Adipose tissue (tissue), 3 donors: ENCODE results near the gene ZBTB7C. TPM values are rescaled to one million over a fixed set of nuclear protein-coding genes. Genes with fewer than 3 reads are reported as not detected.
"Not testable (repeated sequence)": the region's sequence is repeated elsewhere in the genome, so short reads cannot be mapped to it uniquely, and the experiment has no call there.

Source experiments
- H3K27ac ChIP-seq: one replicate; pipeline ENCODE4 v1.5.1; 2013; ENCODE audit warnings: low read depth, low read length
- WGBS, 3 donors: extraction: QIAGEN DNeasy Blood & Tissue Kit; methylation state at CpG; one replicate each; pipeline ENCODE4 v1.1.7; 2013; 5-methylcytosine and 5-hydroxymethylcytosine counted together
- polyA plus RNA-seq, 3 donors: library from polyadenylated mRNA; stranded (reverse); fragments of 200-250 nt; gene quantifications; one replicate each; pipeline ENCODE4 v1.2.3, GENCODE V29; 2013
- donor health status: healthy with polysubstance abuse.
- donor health status: Bipolar disorder and iron deficiency.
- donor health status: healthy.

ZBTB7C gene
- polyA plus RNA-seq, 3 donors = 0.53 to 5.6 (median 4.8) TPM

GRCh38 chr18:48294899-48295585 lies 114.1 kb downstream of the ZBTB7C start:
- WGBS, 3 donors = 83 to 92% (median 90%) methylated on average over 12 of the region's 12 CpGs

GRCh38 chr18:48293954-48294898 lies 115.0 kb downstream of the ZBTB7C start:
- no peak overlapping the region for H3K27ac ChIP-seq
- WGBS, 3 donors = 44 to 81% (median 78%) methylated on average over 16 of the region's 16 CpGs

More at GRCh38 chr18:48294899-48295585, 114.1 kb downstream of the ZBTB7C start:
- H3K27ac ChIP-seq = no peak overlapping the region

GRCh38 chr18:48292782-48293424 lies 116.3 kb downstream of the ZBTB7C start:
- 69 to 86% (median 77%) methylated on average over 4 of the region's 4 CpGs for WGBS, 3 donors

GRCh38 chr18:48292229-48292628 lies 117.0 kb downstream of the ZBTB7C start:
- no peak overlapping the region for H3K27ac ChIP-seq
- WGBS, 3 donors = 86 to 93% (median 88%) methylated on average over 4 of the region's 4 CpGs

More at GRCh38 chr18:48292782-48293424, 116.3 kb downstream of the ZBTB7C start:
- H3K27ac ChIP-seq = no peak overlapping the region

- 74 to 86% (median 81%) methylated on average over 13 of the region's 13 CpGs for WGBS, 3 donors
Measured at GRCh38 chr18:48290162-48290926, 118.8 kb downstream of the ZBTB7C start.

GRCh38 chr18:48284743-48285142 lies 124.4 kb downstream of the ZBTB7C start:
- H3K27ac ChIP-seq = no peak overlapping the region
- 90 to 95% (median 94%) methylated on average over 3 of the region's 3 CpGs for WGBS, 3 donors

More at GRCh38 chr18:48290162-48290926, 118.8 kb downstream of the ZBTB7C start:
- H3K27ac ChIP-seq = no peak overlapping the region

DNA sequence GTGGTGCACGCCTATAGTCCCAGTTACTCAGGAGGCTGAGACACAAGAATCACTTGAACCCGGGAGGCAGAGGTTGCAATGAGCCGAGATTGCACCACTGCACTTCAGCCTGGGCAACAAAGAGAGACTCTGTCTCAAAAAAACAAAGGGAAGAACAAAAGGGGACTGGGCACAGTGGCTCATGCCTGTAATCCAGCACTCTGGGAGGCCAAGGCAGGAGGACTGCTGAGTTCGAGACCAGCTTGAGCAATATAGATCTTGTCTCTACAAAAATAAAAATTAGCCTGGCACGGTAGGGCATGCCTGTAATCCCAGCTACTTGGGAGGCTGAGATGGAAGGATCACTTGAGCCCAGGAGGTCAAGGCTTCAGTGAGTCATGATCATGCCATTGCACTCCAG lies 125.2 kb downstream of the ZBTB7C start:
- not testable (repeated sequence) for H3K27ac ChIP-seq
- WGBS, 3 donors = 92 to 96% (median 93%) methylated on average over 5 of the region's 5 CpGs

DNA sequence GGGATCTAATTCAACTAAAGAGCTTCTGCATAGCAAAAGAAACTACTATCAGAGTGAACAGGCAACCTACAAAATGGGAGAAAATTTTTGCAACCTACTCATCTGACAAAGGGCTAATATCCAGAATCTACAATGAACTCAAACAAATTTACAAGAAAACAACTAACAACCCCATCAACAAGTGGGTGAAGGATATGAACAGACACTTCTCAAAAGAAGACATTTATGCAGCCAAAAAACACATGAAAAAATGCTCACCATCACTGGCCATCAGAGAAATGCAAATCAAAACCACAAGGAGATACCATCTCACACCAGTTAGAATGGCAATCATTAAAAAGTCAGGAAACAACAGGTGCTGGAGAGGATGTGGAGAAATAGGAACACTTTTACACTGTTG lies 127.7 kb downstream of the ZBTB7C start:
- H3K27ac ChIP-seq = not testable (repeated sequence)

GRCh38 chr18:48279312-48279711 lies 129.9 kb downstream of the ZBTB7C start:
- WGBS, 3 donors = 62 to 89% (median 63%) methylated on average over 2 of the region's 2 CpGs

DNA sequence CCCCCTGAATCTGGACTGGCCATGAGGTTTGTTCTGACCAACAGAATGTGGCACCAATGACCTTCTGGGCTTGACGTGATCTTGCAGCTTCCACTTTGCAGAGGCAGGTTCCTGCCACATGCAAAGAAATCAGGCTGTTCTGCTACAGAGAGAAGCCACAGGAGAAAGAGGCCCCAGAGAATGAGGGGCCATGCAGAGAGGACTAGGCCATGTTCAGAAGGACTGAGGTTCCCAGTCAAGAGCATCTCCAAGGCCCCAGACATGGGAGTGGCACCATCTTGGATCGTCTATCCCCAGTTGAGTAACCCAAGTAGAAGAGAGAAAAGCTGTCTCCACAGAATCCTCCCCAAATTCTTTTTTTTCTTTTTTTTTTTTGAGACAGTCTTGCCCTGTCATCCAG lies 131.1 kb downstream of the ZBTB7C start:
- no peak overlapping the region for H3K27ac ChIP-seq
- WGBS, 3 donors = 85 to 97% (median 85%) methylated on average over 2 of the region's 2 CpGs

More at GRCh38 chr18:48279312-48279711, 129.9 kb downstream of the ZBTB7C start:
- H3K27ac ChIP-seq = no peak overlapping the region

GRCh38 chr18:48274301-48274700 lies 134.9 kb downstream of the ZBTB7C start:
- 75 to 88% (median 76%) methylated on average over 1 of the region's 1 CpG for WGBS, 3 donors
- H3K27ac ChIP-seq = no peak overlapping the region

DNA sequence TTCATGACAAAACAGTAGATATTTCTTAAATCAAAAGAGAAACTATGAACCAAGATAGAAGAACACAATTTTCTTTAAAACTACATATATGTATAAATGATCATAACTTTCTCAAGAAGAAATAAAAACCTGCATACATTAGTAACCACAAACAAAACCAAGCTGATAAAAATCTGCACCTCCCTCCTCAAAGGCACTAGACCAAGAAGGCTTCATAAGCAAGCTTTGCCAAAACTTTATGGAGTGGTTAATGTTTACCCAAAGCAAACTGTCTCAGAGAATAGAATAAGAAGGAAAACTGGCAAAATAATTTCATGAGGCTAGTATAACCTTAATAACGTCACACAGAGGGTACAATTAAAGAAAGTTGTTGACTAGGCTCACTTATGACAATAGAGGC lies 138.3 kb downstream of the ZBTB7C start:
- WGBS, 3 donors = 31 to 88% (median 75%) methylated on average over 1 of the region's 1 CpG

DNA sequence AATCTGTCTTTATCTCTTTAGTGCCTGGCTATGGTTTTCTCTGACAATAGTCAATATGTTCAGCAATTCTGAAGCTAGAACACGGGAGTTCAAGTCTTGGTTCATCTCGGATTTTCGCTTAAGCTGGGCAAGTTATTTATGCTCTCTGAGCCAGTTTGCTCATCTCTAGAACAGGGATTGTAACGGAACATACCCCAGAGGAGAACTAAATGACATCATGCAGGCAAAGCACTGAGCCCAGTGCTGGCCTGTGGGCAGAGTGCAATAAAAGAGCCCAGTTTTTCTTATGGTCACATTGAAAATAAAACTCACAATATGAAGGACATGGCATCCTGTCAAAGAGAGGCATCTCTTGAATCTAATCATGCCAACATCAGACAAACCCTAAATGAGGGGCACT lies 143.9 kb downstream of the ZBTB7C start:
- WGBS, 3 donors = 75 to 83% (median 80%) methylated on average over 4 of the region's 4 CpGs
- no peak overlapping the region for H3K27ac ChIP-seq

More for the DNA sequence above, 138.3 kb downstream of the ZBTB7C start:
- no peak overlapping the region for H3K27ac ChIP-seq

- no peak overlapping the region for H3K27ac ChIP-seq
- WGBS, 3 donors = 78 to 85% (median 82%) methylated on average over 11 of the region's 11 CpGs
Measured at GRCh38 chr18:48263914-48264902, 145.0 kb downstream of the ZBTB7C start.

DNA sequence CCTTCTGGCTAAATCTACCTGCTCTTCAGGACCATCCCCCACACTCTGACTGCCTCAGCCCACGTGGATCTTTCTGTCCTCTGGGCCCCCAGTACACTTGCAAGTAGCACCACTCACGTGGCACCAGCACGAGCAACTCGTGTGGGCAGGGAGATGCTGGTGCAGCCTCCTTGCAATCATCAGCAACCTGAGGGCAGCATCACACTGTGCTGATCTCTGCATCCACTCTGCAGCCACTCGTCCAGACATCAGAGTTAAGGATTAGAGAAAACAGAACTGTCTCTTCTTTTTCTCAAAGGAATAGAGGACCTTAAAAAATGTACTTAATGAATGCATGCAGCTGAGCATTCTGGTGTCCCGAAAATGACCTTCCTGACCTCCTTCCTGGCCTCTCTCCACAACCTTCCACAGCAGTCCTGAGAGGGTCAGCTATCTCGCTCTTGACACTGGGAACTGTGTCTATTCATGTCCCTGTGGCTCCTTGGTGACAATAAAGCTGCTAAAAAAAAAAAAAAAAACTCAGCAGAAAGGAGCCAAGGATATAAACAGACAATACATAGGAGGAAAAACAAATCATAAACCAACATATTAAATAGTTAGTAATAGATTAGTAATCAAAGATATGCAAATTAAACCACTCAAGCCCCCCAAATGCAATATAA lies 145.9 kb downstream of the ZBTB7C start:
- 73 to 74% (median 73%) methylated on average over 7 of the region's 7 CpGs for WGBS, 3 donors
- H3K27ac ChIP-seq = no peak overlapping the region

DNA sequence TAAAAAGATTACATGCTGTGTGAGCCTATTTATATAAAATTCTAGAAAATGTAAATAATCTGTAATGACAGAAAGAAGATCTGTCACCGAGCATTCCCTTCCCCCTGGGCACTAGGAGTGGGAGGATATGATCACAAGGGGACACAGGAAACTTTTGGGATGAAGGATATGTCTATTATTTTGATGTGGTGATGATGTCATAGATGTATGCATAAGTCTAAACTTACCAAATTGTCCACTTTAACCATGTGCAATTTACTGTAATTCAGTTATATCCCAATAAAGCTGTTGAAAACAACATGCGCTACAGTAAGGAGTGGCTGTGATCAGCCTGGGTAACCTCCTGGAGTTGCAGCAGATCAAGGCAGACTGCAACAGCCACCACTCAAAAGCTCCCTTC lies 148.9 kb downstream of the ZBTB7C start:
- H3K27ac ChIP-seq = no peak overlapping the region
- WGBS, 3 donors = 91 to 97% (median 97%) methylated on average over 2 of the region's 2 CpGs

DNA sequence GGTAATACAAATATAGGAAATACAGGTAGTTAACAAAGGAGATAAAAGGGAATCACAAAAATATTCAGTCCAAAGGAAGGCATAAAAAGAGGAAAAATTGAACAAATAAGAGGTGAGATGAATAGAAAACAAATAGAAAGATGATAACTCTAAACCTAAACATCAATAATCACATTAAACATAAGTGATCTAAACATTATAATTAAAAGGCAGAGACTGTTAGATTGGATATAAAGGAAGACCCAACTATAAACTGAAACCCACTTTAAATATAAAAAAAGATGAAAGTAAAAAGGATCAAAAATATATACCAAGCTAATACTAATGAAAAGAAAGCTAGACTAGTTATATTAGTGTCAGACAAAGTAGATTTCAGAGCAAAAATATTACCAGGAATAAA lies 152.3 kb downstream of the ZBTB7C start:
- no peak overlapping the region for H3K27ac ChIP-seq
